GM18951 (cell line): Measurements from ENCODE around the gene GTPBP1.
A peak's percentile ranks its signal among the peaks of the same experiment; 100 is the strongest.

Experiments
- POLR2A ChIP-seq: IDR thresholded peaks from 4 replicates; pipeline ENCODE4 v1.6.1; 2011; ENCODE audit warnings: mild to moderate bottlenecking; ENCODE audit not compliant: insufficient read length, insufficient read depth; ENCODE audit errors: extremely low read depth
- in situ Hi-C: fragments of 300-500 bp; cut with MboI; formaldehyde crosslinking; loops from one replicate; pipeline ENCODE4 v1.12.0; 2022; ENCODE audit warnings: low sequenced_read_pairs, mixed read lengths, inconsistent platforms; ENCODE audit not compliant: unreplicated experiment

The GTPBP1 gene

GRCh38 chr22:38705235-38706100 is at the start of gene GTPBP1:
Gene GTPBP1, plus strand, starts transcription at chr22:38705944. Its CDS starts 12 bp downstream, at chr22:38705956.
- TF ChIP-seq POLR2A, result peak; percentile 97
- in situ Hi-C loops, result no loop called here

- in situ Hi-C loops, result no loop called here
- peak; percentile 65 for TF ChIP-seq POLR2A
Observed at GRCh38 chr22:38656256-38657044, 49.3 kb upstream of the GTPBP1 start, which contains the start of the genes CBY1 and FAM227A. Gene CBY1, plus strand, starts transcription at chr22:38656638. Its CDS starts 11,417 bp downstream, at chr22:38668055. Gene FAM227A, minus strand, starts transcription at chr22:38656392. Its CDS starts 6,224 bp downstream, at chr22:38650168.

GRCh38 chr22:38657045-38657909 is 48.5 kb upstream of the GTPBP1 start:
- in situ Hi-C loops, result no loop called here
- no peak for TF ChIP-seq POLR2A

GRCh38 chr22:38674888-38675287 is 30.9 kb upstream of the GTPBP1 start:
- in situ Hi-C loops, result no loop called here
- TF ChIP-seq POLR2A, result no peak

- in situ Hi-C loops, result no loop called here
- TF ChIP-seq POLR2A, result no peak
Observed at GRCh38 chr22:38675833-38676232, 29.9 kb upstream of the GTPBP1 start.

GRCh38 chr22:38681582-38682335 is 24.0 kb upstream of the GTPBP1 start, which contains the start of gene TOMM22:
Gene TOMM22, plus strand, starts transcription at chr22:38681957. Its CDS starts 22 bp downstream, at chr22:38681979.
- in situ Hi-C loops, result no loop called here
- TF ChIP-seq POLR2A, result peak; percentile 90

GRCh38 chr22:38684895-38685294 is 20.8 kb upstream of the GTPBP1 start:
- TF ChIP-seq POLR2A, result no peak
- in situ Hi-C loops, result no loop called here

- in situ Hi-C loops, result no loop called here
Observed at GRCh38 chr22:38685761-38686160, 20.0 kb upstream of the GTPBP1 start.

GRCh38 chr22:38689651-38690050 is 16.1 kb upstream of the GTPBP1 start:
- TF ChIP-seq POLR2A, result no peak
- in situ Hi-C loops, result no loop called here

More at GRCh38 chr22:38685761-38686160, 20.0 kb upstream of the GTPBP1 start:
- TF ChIP-seq POLR2A, result no peak

- in situ Hi-C loops, result no loop called here
- no peak for TF ChIP-seq POLR2A
Observed at GRCh38 chr22:38694049-38694448, 11.7 kb upstream of the GTPBP1 start.

- in situ Hi-C loops, result no loop called here
- TF ChIP-seq POLR2A, result no peak
Observed at GRCh38 chr22:38694940-38695339, 10.8 kb upstream of the GTPBP1 start.

GRCh38 chr22:38696606-38697424 is 8.9 kb upstream of the GTPBP1 start:
- TF ChIP-seq POLR2A, result no peak
- in situ Hi-C loops, result no loop called here
